ENCODE measurements around the gene INO80. TPM values are rescaled to one million over a fixed set of nuclear protein-coding genes. Genes with fewer than 3 reads are reported as not detected.
"Not testable (repeated sequence)": the region's sequence is repeated elsewhere in the genome, so short reads cannot be mapped to it uniquely, and the experiment has no call there.

INO80 gene
- total RNA-seq, 1 donor from 2014 or later, result 20.4 TPM

GRCh38 chr15:41096178-41096577, 19.9 kb downstream of the INO80 start:
- TF ChIP-seq CTCF (IDR thresholded peaks at IDR 0.05; ENCODE audit: partially characterized antibody, unreplicated experiment), result no peak
- no peak for DNase-seq
- Mint-ChIP-seq H3K36me3 (ENCODE audit: unreplicated experiment) (no peaks in the 10 kb centered on the region), H3K4me3 (ENCODE audit: unreplicated experiment) (no peak overlapping the region), H3K27me3 (ENCODE audit: unreplicated experiment) (peaks cover 2% of the 10 kb centered on the region), H3K27ac (ENCODE audit: unreplicated experiment) (no peak overlapping the region), H3K9me3 (ENCODE audit: unreplicated experiment) (peaks cover 1% of the 10 kb centered on the region), H3K4me1 (ENCODE audit: low read depth, unreplicated experiment) (no peaks in the 10 kb centered on the region)

GRCh38 chr15:41085029-41085428, 31.1 kb downstream of the INO80 start:
- H3K27ac Mint-ChIP-seq (ENCODE audit: unreplicated experiment), result no peak overlapping the region
- no peak for DNase-seq
- H3K27me3 Mint-ChIP-seq (ENCODE audit: unreplicated experiment), result no peaks in the 10 kb centered on the region
- H3K9me3 Mint-ChIP-seq (ENCODE audit: unreplicated experiment), result no peaks in the 10 kb centered on the region
- no peaks in the 10 kb centered on the region for H3K4me1 Mint-ChIP-seq (ENCODE audit: low read depth, unreplicated experiment)
- H3K4me3 Mint-ChIP-seq (ENCODE audit: unreplicated experiment), result no peak overlapping the region
- no peak for TF ChIP-seq CTCF (IDR thresholded peaks at IDR 0.05; ENCODE audit: partially characterized antibody, unreplicated experiment)
- H3K36me3 Mint-ChIP-seq (ENCODE audit: unreplicated experiment), result no peaks in the 10 kb centered on the region

- Mint-ChIP-seq H3K4me3 (ENCODE audit: unreplicated experiment) (no peak overlapping the region), H3K9me3 (ENCODE audit: unreplicated experiment) (no peaks in the 10 kb centered on the region), H3K27me3 (ENCODE audit: unreplicated experiment) (no peaks in the 10 kb centered on the region), H3K36me3 (ENCODE audit: unreplicated experiment) (peaks cover 4% of the 10 kb centered on the region), H3K4me1 (ENCODE audit: low read depth, unreplicated experiment) (no peaks in the 10 kb centered on the region), H3K27ac (ENCODE audit: unreplicated experiment) (no peak overlapping the region)
- no peak for DNase-seq
- no peak for TF ChIP-seq CTCF (IDR thresholded peaks at IDR 0.05; ENCODE audit: partially characterized antibody, unreplicated experiment)
Measured at GRCh38 chr15:41080144-41080543, 35.9 kb downstream of the INO80 start.

GRCh38 chr15:41079717-41080116, 36.4 kb downstream of the INO80 start:
- H3K4me3 Mint-ChIP-seq (ENCODE audit: unreplicated experiment), result no peak overlapping the region
- no peak for TF ChIP-seq CTCF (IDR thresholded peaks at IDR 0.05; ENCODE audit: partially characterized antibody, unreplicated experiment)
- H3K27me3 Mint-ChIP-seq (ENCODE audit: unreplicated experiment), result no peaks in the 10 kb centered on the region
- no peaks in the 10 kb centered on the region for H3K9me3 Mint-ChIP-seq (ENCODE audit: unreplicated experiment)
- peaks cover 4% of the 10 kb centered on the region for H3K36me3 Mint-ChIP-seq (ENCODE audit: unreplicated experiment)
- no peak for DNase-seq
- no peak overlapping the region for H3K27ac Mint-ChIP-seq (ENCODE audit: unreplicated experiment)
- no peaks in the 10 kb centered on the region for H3K4me1 Mint-ChIP-seq (ENCODE audit: low read depth, unreplicated experiment)

- not testable (repeated sequence) for H3K36me3 Mint-ChIP-seq (ENCODE audit: unreplicated experiment); H3K4me3 Mint-ChIP-seq (ENCODE audit: unreplicated experiment); H3K27me3 Mint-ChIP-seq (ENCODE audit: unreplicated experiment); DNase-seq; H3K27ac Mint-ChIP-seq (ENCODE audit: unreplicated experiment); H3K4me1 Mint-ChIP-seq (ENCODE audit: low read depth, unreplicated experiment); H3K9me3 Mint-ChIP-seq (ENCODE audit: unreplicated experiment)
Measured at GRCh38 chr15:41078879-41079278, 37.2 kb downstream of the INO80 start.

- Mint-ChIP-seq H3K36me3 (ENCODE audit: unreplicated experiment) (peaks cover 4% of the 10 kb centered on the region), H3K9me3 (ENCODE audit: unreplicated experiment) (no peaks in the 10 kb centered on the region), H3K4me3 (ENCODE audit: unreplicated experiment) (no peak overlapping the region), H3K27ac (ENCODE audit: unreplicated experiment) (no peak overlapping the region), H3K4me1 (ENCODE audit: low read depth, unreplicated experiment) (no peaks in the 10 kb centered on the region), H3K27me3 (ENCODE audit: unreplicated experiment) (no peaks in the 10 kb centered on the region)
- no peak for DNase-seq
- no peak for TF ChIP-seq CTCF (IDR thresholded peaks at IDR 0.05; ENCODE audit: partially characterized antibody, unreplicated experiment)
Measured at GRCh38 chr15:41078125-41078524, 38.0 kb downstream of the INO80 start.
